GM18526 (cell line): ENCODE measurements around the gene LPO.

Source experiments
- POLR2A ChIP-seq: IDR thresholded peaks from 3 replicates; pipeline ENCODE4 v1.6.1; 2011; ENCODE audit not compliant: insufficient read length; ENCODE audit errors: extremely low read depth

Gene LPO

GRCh38 chr17:58246104-58246740 lies 7.8 kb downstream of the LPO start:
- no peak for TF ChIP-seq POLR2A

GRCh38 chr17:58246781-58247180 lies 8.4 kb downstream of the LPO start:
- no peak for TF ChIP-seq POLR2A

GRCh38 chr17:58247511-58248363 lies 9.4 kb downstream of the LPO start:
- TF ChIP-seq POLR2A, result no peak

GRCh38 chr17:58248955-58249269 lies 10.5 kb downstream of the LPO start:
- no peak for TF ChIP-seq POLR2A

- TF ChIP-seq POLR2A, result no peak
Measured at GRCh38 chr17:58249270-58250133, 11.1 kb downstream of the LPO start.

DNA sequence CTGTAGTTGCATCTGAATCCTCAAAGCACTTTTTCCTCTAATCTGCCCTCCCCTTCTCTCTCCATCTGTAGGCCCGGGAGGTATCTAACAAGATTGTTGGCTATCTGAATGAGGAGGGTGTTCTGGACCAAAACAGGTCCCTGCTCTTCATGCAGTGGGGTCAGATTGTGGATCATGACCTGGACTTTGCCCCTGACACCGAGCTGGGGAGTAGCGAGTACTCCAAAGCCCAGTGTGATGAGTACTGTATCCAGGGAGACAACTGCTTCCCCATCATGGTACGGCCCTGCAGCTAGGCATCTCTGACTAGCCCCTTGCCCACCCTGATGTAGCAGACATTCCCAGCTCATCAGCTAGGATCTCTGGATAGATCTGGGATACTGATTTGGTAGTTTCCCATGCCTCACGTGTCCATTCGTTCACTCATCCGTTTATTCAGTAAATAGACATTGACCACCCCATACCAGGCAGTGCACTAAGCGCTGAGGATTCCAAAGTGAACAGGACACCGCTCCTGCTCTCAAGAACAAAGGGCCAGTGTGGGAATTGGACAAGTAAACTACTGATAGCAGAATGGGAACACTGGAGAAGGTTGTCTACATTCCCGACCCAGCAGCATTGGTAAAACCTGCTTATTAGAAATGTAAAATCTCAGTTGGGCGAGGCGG lies 12.1 kb downstream of the LPO start:
- TF ChIP-seq POLR2A, result no peak

DNA sequence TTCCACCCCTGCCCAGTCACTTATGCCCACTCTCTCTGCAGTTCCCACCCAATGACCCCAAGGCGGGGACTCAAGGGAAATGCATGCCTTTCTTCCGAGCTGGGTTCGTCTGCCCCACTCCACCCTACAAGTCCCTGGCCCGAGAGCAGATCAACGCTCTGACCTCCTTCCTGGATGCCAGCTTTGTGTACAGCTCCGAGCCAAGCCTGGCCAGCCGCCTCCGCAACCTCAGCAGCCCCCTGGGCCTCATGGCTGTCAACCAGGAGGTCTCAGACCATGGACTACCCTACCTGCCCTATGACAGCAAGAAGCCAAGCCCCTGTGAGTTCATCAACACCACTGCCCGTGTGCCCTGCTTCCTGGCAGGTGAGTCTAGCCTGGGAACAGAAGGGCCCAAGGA lies 13.8 kb downstream of the LPO start:
- TF ChIP-seq POLR2A, result no peak

- no peak for TF ChIP-seq POLR2A
Measured at GRCh38 chr17:58253082-58253481, 14.7 kb downstream of the LPO start.

- TF ChIP-seq POLR2A, result no peak
Measured at GRCh38 chr17:58254803-58255202, 16.4 kb downstream of the LPO start.

- no peak for TF ChIP-seq POLR2A
Measured at GRCh38 chr17:58262149-58262548, 23.8 kb downstream of the LPO start.

GRCh38 chr17:58263773-58264172 lies 25.4 kb downstream of the LPO start:
- TF ChIP-seq POLR2A, result no peak

DNA sequence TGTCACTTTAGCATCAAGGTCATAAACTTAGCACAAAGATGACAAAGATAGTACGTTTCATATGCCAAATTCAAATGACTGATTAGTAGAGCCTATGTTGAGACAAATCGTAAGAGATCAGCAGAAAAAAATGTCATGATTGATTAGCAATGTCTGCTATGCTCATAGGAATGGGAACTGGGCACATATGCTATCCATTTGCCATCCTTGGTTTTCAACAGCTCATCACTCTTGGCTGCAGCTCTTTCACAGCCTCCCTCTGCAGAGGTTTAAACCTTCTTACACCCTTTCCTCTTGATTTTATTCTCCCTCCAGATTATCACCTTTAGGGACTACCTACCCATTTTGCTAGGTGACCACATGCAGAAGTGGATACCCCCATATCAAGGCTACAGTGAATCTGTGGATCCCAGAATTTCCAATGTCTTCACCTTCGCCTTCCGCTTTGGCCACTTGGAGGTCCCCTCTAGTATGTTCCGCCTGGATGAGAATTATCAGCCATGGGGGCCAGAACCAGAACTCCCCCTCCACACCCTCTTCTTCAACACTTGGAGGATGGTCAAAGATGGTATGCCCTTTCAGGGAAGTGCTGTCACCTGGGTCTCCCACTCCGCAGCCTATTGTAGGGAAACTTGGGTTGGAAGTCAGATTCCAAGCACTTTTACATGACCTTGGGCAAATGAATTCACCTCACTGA lies 26.2 kb downstream of the LPO start:
- no peak for TF ChIP-seq POLR2A

GRCh38 chr17:58265271-58265670 lies 26.9 kb downstream of the LPO start:
- no peak for TF ChIP-seq POLR2A
